DMS 273 (cell line): ENCODE results near the gene TMEM131L.
"Not testable (repeated sequence)": the region's sequence is repeated elsewhere in the genome, so short reads cannot be mapped to it uniquely, and the experiment has no call there.

Source experiments
- DNase-seq: peaks from one replicate; lab custom pipeline; 2025; ENCODE audit not compliant: unreplicated experiment; lab: John Stamatoyannopoulos, UW

Gene TMEM131L

GRCh38 chr4:153447175-153447905 lies 18.8 kb upstream of the TMEM131L start:
- peak; percentile 42 for DNase-seq

GRCh38 chr4:153448003-153448731 lies 18.0 kb upstream of the TMEM131L start:
- DNase-seq = peak; percentile 58

- no peak for DNase-seq
These were observed 16.8 kb upstream of the TMEM131L start for GRCh38 chr4:153449338-153449737.

DNA sequence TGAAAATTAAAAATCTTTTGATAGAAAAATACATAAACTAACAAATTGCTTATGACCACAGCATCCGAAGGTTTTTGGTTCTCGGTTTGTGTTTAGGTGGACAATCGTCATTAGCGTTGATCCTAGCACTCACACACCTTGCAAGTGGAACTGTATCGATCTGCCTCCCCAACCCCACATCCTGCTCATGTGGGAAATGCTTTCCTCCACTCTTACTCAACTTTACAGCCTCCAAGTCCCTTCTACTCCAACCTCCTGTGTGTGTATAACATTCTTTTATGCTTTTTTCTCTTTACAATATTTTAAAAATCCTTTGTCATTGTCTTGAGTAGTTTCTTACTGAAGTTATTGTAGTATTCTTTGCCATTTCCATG lies 15.6 kb upstream of the TMEM131L start:
- no peak for DNase-seq

DNA sequence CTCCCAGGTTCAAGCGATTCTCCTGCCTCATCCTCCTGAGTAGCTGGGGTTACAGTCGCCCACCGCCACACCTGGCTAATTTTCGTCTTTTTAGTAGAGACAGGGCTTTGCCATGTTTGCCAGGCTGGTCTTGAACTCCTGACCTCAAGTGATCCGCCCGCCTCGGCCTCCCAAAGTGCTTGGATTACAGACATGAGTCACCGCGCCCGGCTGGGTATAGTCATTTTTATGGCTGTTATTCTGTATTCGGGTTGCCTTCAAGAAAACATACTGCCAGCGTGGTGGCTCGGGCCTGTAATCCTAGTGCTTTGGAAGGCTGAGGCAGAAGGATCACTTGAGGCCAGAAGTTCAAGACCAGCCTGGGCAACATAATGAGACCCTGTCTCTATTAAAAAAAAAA lies 15.0 kb upstream of the TMEM131L start:
- DNase-seq = not testable (repeated sequence)

GRCh38 chr4:153451911-153452657 lies 14.1 kb upstream of the TMEM131L start:
- no peak for DNase-seq

DNA sequence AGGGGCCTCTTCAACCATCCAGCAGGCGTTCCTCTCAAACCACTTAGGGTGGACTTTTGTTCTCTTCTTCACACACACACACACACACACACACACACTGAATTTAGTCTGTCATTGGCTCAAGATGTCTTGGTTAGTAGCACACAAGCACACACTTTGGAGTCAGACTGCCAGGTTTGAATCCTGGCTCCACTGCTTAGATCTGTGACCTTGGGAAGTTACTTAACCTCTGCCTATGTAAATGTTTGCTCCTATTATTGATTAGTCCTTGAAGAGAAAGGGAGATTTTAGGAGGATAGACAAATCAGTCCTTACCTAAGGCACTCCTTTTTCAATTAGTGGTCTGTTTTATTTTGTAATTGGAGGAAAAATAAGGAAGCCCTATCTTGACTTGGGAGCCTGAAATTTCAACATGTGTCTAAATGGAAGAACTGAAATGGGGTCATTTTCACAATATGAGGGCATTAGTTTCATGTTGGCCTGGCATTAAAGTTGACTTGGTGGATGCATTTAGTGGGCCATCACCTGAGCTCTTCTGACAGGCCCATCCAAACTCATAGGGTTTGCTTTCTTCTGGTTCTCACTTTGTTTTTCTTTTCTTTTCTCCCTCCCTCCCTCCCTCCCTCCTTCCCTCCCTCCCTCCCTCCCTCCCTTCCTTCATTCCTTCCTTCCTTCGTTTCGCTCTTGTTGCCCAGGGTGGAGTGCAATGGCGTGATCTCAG lies 13.3 kb upstream of the TMEM131L start:
- DNase-seq = no peak

GRCh38 chr4:153453402-153453801 lies 12.8 kb upstream of the TMEM131L start:
- no peak for DNase-seq

- no peak for DNase-seq
These were observed 7.2 kb upstream of the TMEM131L start for GRCh38 chr4:153458969-153459368.

DNA sequence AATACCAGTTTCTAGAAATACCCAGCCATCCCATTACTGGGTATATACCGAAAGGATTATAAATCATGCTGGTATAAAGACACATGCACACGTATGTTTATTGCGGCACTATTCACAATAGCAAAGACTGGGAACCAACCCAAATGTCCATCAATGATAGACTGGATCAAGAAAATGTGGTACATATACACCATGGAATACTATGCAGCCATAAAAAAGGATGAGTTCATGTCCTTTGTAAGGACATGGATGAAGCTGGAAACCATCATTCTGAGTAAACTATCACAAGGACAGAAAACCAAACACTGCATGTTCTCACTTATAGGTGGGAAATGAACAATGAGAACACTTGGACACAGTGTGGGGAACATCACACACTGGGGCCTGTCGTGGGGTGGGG lies 4.6 kb upstream of the TMEM131L start:
- DNase-seq = not testable (repeated sequence)

- DNase-seq = peak; percentile 33
These were observed 2.1 kb upstream of the TMEM131L start for GRCh38 chr4:153464068-153464467.

DNA sequence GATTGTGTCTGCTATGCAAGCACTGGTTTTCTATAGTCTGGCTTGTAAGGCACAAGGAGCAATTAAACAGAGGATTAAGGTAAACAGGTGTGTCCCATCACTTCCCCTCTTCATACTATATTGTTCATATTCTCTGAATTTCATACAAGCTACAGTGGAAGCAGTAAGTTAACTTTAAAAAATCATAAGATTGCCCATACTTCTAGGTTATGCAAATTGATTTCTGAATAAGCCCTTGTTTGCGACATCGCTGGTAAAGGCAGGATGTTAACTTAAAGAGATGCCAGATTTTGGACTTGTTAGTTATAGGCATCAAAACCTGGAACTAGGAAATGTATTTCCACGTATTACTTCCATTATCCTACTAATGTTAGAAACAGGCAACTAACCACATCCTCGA lies 1.0 kb upstream of the TMEM131L start:
- no peak for DNase-seq

DNA sequence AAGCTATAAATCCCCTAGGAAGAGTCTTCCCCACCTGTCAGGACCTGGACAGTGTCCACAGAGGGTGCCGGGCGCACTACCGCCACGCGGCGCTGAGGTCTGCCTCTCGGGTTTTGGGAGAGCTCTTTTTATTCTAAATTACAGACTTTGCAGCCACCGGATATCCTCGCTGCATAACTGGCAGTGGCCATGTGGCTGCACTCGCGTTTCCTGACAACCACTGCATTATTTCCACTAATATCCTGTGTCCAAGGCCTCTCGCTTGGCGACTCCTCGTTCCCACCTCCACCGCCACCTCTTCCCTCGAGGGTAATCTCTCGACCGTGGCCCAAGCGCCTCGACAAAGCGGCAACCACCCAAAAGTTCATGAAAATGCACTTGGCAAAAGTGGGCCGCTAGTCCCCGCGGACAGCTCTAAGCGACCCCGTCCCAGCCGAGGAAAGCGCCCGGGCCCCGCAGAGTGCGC lies 512 bp upstream of the TMEM131L start:
- peak; percentile 71 for DNase-seq

DNA sequence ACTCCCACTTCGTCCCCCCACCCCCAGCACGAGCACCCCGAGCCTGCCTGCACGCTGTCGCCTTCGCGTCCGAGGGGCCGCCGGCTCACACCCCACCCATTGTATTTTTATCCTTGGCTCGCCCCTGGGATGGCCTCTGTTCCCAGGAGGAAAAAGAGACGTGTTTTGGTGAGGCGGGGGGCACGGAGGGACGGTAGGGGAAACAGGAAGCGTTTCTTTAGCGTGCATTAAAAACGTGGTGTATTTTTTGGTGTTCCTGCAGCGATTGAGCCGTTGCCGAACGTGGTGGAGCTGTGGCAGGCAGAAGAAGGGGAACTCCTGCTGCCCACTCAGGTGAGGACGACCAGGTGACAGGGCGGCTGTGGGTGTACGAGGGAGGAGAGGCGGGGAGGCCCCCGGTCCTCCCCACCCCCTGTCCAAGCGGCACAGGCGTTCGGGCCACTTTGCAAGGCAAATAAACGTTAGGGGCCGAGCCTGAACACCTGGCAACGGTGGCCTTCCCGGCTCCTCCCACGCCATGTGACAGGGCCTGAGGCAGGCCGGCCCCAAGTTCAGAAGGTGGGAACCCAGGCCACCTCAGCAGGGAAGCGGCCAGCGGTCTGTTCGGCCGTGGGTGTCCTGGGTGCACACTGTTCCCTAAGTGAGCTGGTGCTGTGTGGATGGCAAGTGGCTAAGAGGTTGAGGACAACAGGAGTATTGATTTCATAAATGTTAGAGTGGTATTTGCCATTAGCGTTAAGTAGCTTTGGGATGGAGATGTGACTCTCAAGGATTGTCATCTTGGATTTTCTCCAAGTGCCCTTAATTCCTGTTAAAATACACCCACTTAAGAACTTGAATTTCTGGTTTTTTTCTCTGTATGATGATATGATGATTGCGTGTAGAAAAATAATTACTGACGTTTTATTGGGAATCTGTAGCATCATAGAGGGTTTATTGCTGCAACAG lies 1.1 kb downstream of the TMEM131L start:
- peak; percentile 55 for DNase-seq

DNA sequence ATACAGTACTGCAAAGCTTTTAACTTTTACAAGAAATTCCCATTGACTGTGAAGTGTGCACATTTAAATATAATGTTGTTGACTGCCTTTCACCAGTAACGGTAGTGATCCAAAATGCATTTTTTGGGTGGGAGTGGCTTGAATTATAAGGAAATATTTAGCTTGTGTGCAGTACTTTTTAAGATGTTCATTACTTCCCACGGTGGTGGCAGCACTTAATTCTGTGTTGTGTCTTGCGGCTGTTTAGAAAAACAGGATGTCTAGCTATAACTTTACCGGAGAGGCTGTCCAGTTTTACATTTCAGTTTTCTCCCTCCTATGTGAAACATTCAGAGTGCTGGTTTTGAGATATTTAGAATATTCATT lies 1.7 kb downstream of the TMEM131L start:
- DNase-seq = no peak

DNA sequence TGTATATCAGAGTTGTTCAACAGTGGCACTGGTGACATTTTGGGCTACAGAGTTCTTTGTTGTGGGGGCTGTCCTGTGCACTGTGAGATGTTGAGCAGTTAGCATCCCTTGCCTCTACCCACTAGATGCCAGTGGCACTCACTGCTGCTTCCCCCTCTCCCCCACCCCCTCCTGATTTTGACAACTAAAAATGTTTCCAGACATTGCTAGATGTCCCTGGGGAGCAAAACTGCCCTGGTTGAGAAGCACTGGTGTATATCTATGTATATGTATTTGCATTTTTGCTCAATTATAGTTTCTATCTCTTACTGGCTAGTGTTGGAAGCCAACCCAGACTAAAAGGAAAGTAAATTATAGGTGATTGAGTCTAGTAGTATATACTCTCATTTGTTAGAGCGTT lies 2.4 kb downstream of the TMEM131L start:
- no peak for DNase-seq

- DNase-seq = no peak
These were observed 2.9 kb downstream of the TMEM131L start for GRCh38 chr4:153469031-153469430.

GRCh38 chr4:153471071-153471697 lies 5.0 kb downstream of the TMEM131L start:
- not testable (repeated sequence) for DNase-seq

- DNase-seq = no peak
These were observed 5.5 kb downstream of the TMEM131L start for GRCh38 chr4:153471698-153472093.
